ENCODE measurements around the gene POM121C. TPM values are rescaled to one million over a fixed set of nuclear protein-coding genes. Genes with fewer than 3 reads are reported as not detected.
"Not testable (repeated sequence)": the region's sequence is repeated elsewhere in the genome, so short reads cannot be mapped to it uniquely, and the experiment has no call there.

POM121C gene
- total and polyA plus RNA-seq, 2 of the 13 experiments (the other 11 are each of a cell fraction or from before 2014, with no cell fraction given), result 7.3 to 20.2 TPM

DNA sequence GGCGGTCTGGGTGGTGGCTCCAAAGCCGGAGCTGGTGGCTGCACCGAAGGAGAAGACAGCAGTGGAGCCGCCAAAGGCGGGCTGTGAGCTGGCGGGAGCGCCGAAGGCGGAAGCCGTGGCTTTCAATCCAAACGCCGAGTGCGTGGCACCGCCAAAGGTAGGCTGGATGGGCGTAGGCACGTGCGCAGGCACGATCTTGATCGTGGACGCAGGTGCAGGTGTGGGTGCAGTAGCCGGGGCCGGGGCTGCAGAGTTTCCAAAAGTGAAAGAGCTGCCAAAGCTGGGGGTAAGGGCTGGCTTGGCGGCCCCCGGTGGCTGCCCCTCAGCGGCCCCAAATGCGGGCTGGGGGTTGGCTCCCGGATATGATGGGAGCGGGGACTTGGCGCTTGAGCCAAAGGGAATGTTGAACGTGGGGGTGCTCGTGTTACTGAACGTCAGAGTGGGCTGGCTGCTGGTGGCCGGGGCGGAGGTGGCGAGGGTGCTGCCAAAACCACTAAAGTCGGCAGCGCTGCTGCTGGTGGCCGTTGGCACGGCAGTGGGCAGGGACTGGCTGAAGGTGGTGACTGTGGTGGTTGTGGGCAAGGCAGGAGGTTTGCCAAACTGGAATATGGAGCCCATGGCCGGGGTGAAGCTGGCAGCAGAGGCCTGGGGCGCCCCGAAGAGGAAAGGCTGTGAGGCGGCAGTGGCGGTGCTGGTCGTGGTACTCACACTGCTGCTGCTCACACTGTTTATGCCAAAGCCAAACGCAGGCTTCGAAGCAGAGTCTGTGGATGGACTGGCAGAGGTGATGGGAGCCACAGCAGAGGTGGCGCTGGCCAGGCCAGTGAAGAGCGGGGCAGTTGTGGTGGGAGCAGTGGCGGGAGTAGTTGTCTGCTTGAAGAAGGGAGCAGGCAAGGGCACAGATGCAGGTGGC is 64.0 kb downstream of the POM121C start:
- ATAC-seq; H3K79me2 ChIP-seq (ENCODE audit: insufficient read depth, low read length); H2AFZ ChIP-seq (ENCODE audit: low read length); H3K9me3 ChIP-seq (ENCODE audit: low read length); intact Hi-C loops (cut with micrococcal nuclease; ENCODE audit: unreplicated experiment); H3K4me2 ChIP-seq (ENCODE audit: low read depth, low read length); FAIRE-seq; H4K20me1 ChIP-seq (ENCODE audit: insufficient read depth, low read length); H3K27ac ChIP-seq (ENCODE audit: extremely low read length, insufficient read depth, low read length); POLR2A ChIA-PET; BruUV-seq (replicated peaks); H3K9ac ChIP-seq (ENCODE audit: insufficient read depth, low read depth, low read length); H3K4me3 ChIP-seq (replicated peaks in 1 of 3; ENCODE audit: insufficient read depth in 1 of 3, low read depth in 2 of 3, low read length in 3 of 3); H3K27me3 ChIP-seq (ENCODE audit: control insufficient read depth in 1 of 2, insufficient read depth in 2 of 2, low read length in 2 of 2); DNase-seq (ENCODE audit: low spot score); CTCF ChIA-PET (ENCODE audit: low intra/inter-chr PET ratio, low total read pairs); H3K4me1 ChIP-seq (ENCODE audit: insufficient read depth, low read length); in situ Hi-C loops (cut with HindIII; ENCODE audit: extremely low pct_ligation_motif_present, low pct_unique_long_range_greater_than_20kb): not testable (repeated sequence)
- WGBS (ENCODE audit: low lambda C conversion rate), result 93% methylated on average over 31 of the region's 50 CpGs
- H3K36me3 ChIP-seq (replicated peaks in 1 of 2; ENCODE audit: control insufficient read depth in 1 of 2, insufficient read depth in 2 of 2, low read length in 2 of 2), result peaks cover 6 to 12% of the 10 kb centered on the region in 2 experiments; a peak in 3 of 5 replicates

GRCh38 chr7:75420152-75420551 is 65.9 kb downstream of the POM121C start:
- H3K4me2 ChIP-seq (ENCODE audit: low read depth, low read length); H2AFZ ChIP-seq (ENCODE audit: low read length); H3K4me3 ChIP-seq (replicated peaks in 1 of 3; ENCODE audit: insufficient read depth in 1 of 3, low read depth in 2 of 3, low read length in 3 of 3); intact Hi-C loops (cut with micrococcal nuclease; ENCODE audit: unreplicated experiment); CTCF ChIA-PET (ENCODE audit: low intra/inter-chr PET ratio, low total read pairs); H3K9ac ChIP-seq (ENCODE audit: insufficient read depth, low read depth, low read length); H3K27me3 ChIP-seq (ENCODE audit: control insufficient read depth in 1 of 2, insufficient read depth in 2 of 2, low read length in 2 of 2); in situ Hi-C loops (cut with HindIII; ENCODE audit: extremely low pct_ligation_motif_present, low pct_unique_long_range_greater_than_20kb); H3K9me3 ChIP-seq (ENCODE audit: low read length); POLR2A ChIA-PET; H3K27ac ChIP-seq (ENCODE audit: extremely low read length, insufficient read depth, low read length); H3K79me2 ChIP-seq (ENCODE audit: insufficient read depth, low read length); H3K4me1 ChIP-seq (ENCODE audit: insufficient read depth, low read length); H4K20me1 ChIP-seq (ENCODE audit: insufficient read depth, low read length); ATAC-seq; BruUV-seq (replicated peaks); DNase-seq (ENCODE audit: low spot score); FAIRE-seq: not testable (repeated sequence)
- peaks cover 6 to 15% of the 10 kb centered on the region in 2 experiments; a peak in 3 of 5 replicates for H3K36me3 ChIP-seq (replicated peaks in 1 of 2; ENCODE audit: control insufficient read depth in 1 of 2, insufficient read depth in 2 of 2, low read length in 2 of 2)
- WGBS (ENCODE audit: low lambda C conversion rate), result 100% methylated on average over 9 of the region's 13 CpGs

All from HepG2 (cell line).